ENCODE data around the gene C17orf75. TPM values are rescaled to one million over a fixed set of nuclear protein-coding genes. Genes with fewer than 3 reads are reported as not detected.

The C17orf75 gene
- total RNA-seq, 2 donors from 2014 or later: 12.5 to 13.4 TPM

DNA sequence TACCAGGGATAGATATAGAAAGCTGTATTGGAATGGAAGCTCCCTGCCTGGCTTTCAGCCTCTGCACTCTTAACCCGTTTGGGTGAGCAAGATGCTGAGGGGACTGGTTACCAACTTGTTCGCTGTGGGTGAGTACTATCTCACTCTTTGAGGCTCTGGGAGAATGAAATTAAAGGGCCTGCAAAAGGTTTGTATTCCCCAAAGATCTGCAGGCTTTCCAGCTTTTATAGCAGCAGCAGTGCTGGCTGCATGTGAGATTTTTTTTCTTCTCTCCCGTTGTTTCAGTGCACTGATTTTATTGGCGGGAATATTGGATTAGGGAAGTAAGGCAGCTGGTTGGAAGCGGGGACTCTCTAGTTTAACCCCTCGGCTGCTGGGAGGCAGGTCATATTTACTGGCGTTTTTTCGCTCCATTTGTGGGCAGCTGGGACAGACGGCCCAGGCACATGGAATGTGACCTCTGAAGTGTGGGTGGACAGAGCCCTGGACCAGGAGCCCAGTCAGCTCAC lies 30.9 kb downstream of the C17orf75 start:
- H3K27ac ChIP-seq: no peak overlapping the region
- no peak for DNase-seq
- H3K27me3 ChIP-seq: no peaks in the 10 kb centered on the region
- H3K9ac ChIP-seq (ENCODE audit: low read depth in 2 of 2, low read length in 2 of 2): peak overlapping the region in 1 of 2 donors; percentile 12
- H3K4me1 ChIP-seq: no peaks in the 10 kb centered on the region
- no peaks in the 10 kb centered on the region for H3K9me3 ChIP-seq
- TF ChIP-seq, protein P1, sequence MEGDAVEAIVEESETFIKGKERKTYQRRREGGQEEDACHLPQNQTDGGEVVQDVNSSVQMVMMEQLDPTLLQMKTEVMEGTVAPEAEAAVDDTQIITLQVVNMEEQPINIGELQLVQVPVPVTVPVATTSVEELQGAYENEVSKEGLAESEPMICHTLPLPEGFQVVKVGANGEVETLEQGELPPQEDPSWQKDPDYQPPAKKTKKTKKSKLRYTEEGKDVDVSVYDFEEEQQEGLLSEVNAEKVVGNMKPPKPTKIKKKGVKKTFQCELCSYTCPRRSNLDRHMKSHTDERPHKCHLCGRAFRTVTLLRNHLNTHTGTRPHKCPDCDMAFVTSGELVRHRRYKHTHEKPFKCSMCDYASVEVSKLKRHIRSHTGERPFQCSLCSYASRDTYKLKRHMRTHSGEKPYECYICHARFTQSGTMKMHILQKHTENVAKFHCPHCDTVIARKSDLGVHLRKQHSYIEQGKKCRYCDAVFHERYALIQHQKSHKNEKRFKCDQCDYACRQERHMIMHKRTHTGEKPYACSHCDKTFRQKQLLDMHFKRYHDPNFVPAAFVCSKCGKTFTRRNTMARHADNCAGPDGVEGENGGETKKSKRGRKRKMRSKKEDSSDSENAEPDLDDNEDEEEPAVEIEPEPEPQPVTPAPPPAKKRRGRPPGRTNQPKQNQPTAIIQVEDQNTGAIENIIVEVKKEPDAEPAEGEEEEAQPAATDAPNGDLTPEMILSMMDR (IDR thresholded peaks at IDR 0.05): no peak
- intact Hi-C loops (cut with DNase I): no loop called here
- no peaks in the 10 kb centered on the region for H3K36me3 ChIP-seq
- H3K4me3 ChIP-seq: no peak overlapping the region

DNA sequence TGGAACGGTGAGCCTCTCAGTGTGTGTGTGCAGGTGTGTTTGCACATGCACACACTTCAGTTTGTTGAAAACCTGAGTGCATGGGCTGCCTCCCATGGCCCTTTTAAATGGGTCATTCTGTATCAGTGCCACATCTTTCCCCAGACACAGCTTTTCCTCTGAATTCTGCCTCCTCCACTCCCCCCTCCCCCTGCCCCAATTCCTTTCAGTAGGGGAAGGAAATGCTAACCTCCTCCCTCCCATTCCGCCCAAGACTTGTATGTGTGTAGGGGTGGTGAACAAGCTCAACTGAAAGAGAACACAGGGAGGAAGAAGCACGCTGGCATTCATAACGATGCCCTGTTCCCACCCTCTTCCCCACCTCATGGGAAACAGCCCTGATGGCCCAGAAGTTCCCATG lies 34.3 kb downstream of the C17orf75 start:
- H3K4me3 ChIP-seq: no peak overlapping the region
- no peak overlapping the region for H3K9ac ChIP-seq (ENCODE audit: low read depth in 2 of 2, low read length in 2 of 2)
- no peak for DNase-seq
- no peak overlapping the region for H3K27ac ChIP-seq
- H3K4me1 ChIP-seq: no peaks in the 10 kb centered on the region
- TF ChIP-seq, protein P1 (IDR thresholded peaks at IDR 0.05): no peak
- no peaks in the 10 kb centered on the region for H3K9me3 ChIP-seq
- no peaks in the 10 kb centered on the region for H3K27me3 ChIP-seq
- no peaks in the 10 kb centered on the region for H3K36me3 ChIP-seq
- intact Hi-C loops (cut with DNase I): no loop called here

DNA sequence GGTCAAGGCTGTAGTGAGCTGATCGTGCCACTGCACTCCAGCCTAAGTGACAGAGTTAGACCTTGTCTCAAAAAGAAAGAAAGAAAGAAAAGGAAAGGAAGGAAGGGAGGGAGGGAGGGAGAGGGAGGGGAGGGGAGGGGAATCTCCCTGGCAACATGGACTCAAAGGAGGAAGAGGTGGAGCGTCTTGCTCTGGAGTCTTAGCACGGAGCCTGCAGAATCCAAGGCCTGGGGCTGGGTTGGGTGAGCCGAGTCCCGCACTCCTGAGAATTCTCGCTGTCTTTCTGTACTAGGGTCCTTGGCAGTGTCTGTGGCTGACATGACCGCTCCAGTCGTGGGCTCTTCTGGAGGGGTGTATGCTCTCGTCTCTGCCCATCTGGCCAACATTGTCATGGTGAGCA lies 36.9 kb downstream of the C17orf75 start:
- no peaks in the 10 kb centered on the region for H3K36me3 ChIP-seq
- no peaks in the 10 kb centered on the region for H3K4me1 ChIP-seq
- TF ChIP-seq, protein P1 (IDR thresholded peaks at IDR 0.05): no peak
- intact Hi-C loops (cut with DNase I): no loop called here
- DNase-seq: no peak
- no peaks in the 10 kb centered on the region for H3K27me3 ChIP-seq
- no peak overlapping the region for H3K27ac ChIP-seq
- H3K9ac ChIP-seq (ENCODE audit: low read depth in 2 of 2, low read length in 2 of 2): no peak overlapping the region
- no peaks in the 10 kb centered on the region for H3K9me3 ChIP-seq
- H3K4me3 ChIP-seq: no peak overlapping the region

DNA sequence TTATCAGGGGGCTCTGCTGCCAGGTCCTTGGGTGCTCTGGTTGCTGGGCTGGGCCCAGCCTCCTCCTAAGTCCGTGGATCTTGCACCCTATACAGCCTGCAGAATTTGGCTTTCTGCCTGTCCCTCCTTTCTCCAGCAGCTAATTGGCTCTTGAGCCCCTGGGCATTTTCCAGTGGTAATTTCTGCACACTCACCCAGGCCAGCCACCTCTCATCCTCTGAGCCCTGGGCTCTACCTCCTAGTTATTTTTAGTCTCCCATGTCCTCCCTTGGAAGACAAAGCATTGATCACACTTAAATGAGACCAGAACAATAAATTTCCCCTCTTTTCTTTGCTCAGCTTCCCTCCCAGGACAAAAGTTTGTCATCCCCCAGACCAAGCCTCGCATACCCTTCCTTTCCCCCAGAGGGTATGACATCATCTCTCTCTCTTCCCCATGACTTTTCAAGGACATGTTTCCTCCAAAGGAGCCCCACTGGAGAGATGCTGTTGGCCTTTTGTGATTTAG lies 38.1 kb downstream of the C17orf75 start:
- no peaks in the 10 kb centered on the region for H3K36me3 ChIP-seq
- no peak overlapping the region for H3K27ac ChIP-seq
- no peaks in the 10 kb centered on the region for H3K4me1 ChIP-seq
- intact Hi-C loops (cut with DNase I): no loop called here
- TF ChIP-seq, protein P1 (IDR thresholded peaks at IDR 0.05): no peak
- DNase-seq: no peak
- no peak overlapping the region for H3K4me3 ChIP-seq
- no peak overlapping the region for H3K9ac ChIP-seq (ENCODE audit: low read depth in 2 of 2, low read length in 2 of 2)
- no peaks in the 10 kb centered on the region for H3K27me3 ChIP-seq
- no peaks in the 10 kb centered on the region for H3K9me3 ChIP-seq

DNA sequence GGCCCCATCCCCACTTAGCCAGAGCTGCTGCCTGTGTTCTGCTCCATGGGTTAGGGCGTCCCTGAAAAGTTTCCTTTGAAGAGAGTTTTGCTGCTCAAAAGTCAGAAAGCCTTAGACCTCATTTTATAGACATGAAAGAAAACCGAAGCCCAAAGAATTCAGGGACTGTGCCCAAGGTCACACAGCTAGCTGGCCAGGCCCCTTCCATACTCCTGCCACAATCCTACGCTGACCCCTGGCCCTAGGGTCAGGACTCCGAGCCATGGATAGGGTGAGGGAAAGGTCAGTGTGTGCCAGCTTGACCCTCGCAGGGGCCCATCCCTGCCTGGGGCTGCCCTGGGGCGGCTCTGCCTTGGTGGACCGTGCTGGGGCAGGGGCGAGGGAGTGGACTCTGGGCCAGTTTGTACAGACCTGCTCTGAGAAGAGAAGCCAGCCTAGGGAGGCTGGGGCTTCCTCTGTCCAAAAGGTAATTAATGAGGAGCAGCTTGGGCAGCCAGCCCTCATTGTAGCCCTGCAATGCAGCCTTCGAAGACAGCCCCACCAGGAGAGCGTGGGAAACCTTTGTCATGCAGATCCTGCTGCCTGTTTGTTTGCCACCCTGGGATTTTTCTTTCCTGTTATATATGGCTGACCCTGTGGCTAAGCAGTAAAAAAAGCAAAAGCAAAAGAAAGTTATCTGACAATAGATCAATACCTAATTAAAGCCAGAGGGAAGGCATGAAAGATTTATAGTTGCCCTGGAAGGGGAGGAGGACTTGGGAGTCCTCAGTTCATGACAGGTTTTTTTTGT lies 38.9 kb downstream of the C17orf75 start:
- H3K27ac ChIP-seq: no peak overlapping the region
- H3K36me3 ChIP-seq: no peaks in the 10 kb centered on the region
- no peaks in the 10 kb centered on the region for H3K27me3 ChIP-seq
- H3K9ac ChIP-seq (ENCODE audit: low read depth in 2 of 2, low read length in 2 of 2): no peak overlapping the region
- DNase-seq: no peak
- no peak overlapping the region for H3K4me3 ChIP-seq
- intact Hi-C loops (cut with DNase I): no loop called here
- TF ChIP-seq, protein P1 (IDR thresholded peaks at IDR 0.05): no peak
- no peaks in the 10 kb centered on the region for H3K9me3 ChIP-seq
- no peaks in the 10 kb centered on the region for H3K4me1 ChIP-seq

Data from colonic mucosa (tissue), 4 donors.